ENCODE measurements around the gene MNX1. TPM values are rescaled to one million over a fixed set of nuclear protein-coding genes. Genes with fewer than 3 reads are reported as not detected.

MNX1 gene
- total RNA-seq, 1 experiment from 2014 or later, result 2.6 TPM

- H3K79me2 ChIP-seq (ENCODE audit: low read length), result no peaks in the 10 kb centered on the region
- TF ChIP-seq EZH2 (IDR thresholded peaks at IDR 0.05; ENCODE audit: low read length, unreplicated experiment), result no peak
- TF ChIP-seq EZH2phosphoT487 (IDR thresholded peaks at IDR 0.05; ENCODE audit: borderline replicate concordance, low read length), result no peak
- no peak for TF ChIP-seq CTCF (conservative IDR thresholded peaks at IDR 0.05; ENCODE audit: low read depth, low read length)
- no peak overlapping the region for H3K9ac ChIP-seq (ENCODE audit: low read length)
- H3K4me3 ChIP-seq (ENCODE audit: low read length), result peak overlapping the region; percentile 26; the same call in 1 of the 2 replicates
- H4K20me1 ChIP-seq (ENCODE audit: low read length), result no peaks in the 10 kb centered on the region
- ATAC-seq, result no peak
- no peaks in the 10 kb centered on the region for H3K9me2 ChIP-seq (replicated peaks; ENCODE audit: low read length)
- intact Hi-C loops (cut with micrococcal nuclease), result no loop called here
- no peaks in the 10 kb centered on the region for H3K36me3 ChIP-seq (ENCODE audit: low read depth, low read length)
- H3K27me3 ChIP-seq (ENCODE audit: low read length), result peaks cover 74% of the 10 kb centered on the region
- no peaks in the 10 kb centered on the region for H3K9me3 ChIP-seq (ENCODE audit: low read length)
- H3K4me1 ChIP-seq (ENCODE audit: insufficient read depth, low read length), result no peaks in the 10 kb centered on the region
- ChIA-PET CTCF (no interaction called here), POLR2A (ENCODE audit: unreplicated experiment) (no interaction called here)
- 0 out of 2 replicates have a peak overlapping the region, but pooled peaks have one; percentile 30 for H2AFZ ChIP-seq (ENCODE audit: low read length)
- no peak for DNase-seq
- BruUV-seq (replicated peaks), result no TSS peak
- H3K27ac ChIP-seq (ENCODE audit: low read length), result no peak overlapping the region
- no peaks in the 10 kb centered on the region for H3F3A ChIP-seq (ENCODE audit: low read length, unreplicated experiment)
- peak overlapping the region; percentile 48; the same call in 1 of the 2 replicates for H3K4me2 ChIP-seq (ENCODE audit: low read length)
Measured at GRCh38 chr7:157018997-157019608, 8.6 kb upstream of the MNX1 start.

- Histone ChIP-seq H3K9ac (ENCODE audit: low read length) (no peak overlapping the region), H3K4me2 (ENCODE audit: low read length) (no peak overlapping the region), H3K27ac (ENCODE audit: low read length) (no peak overlapping the region), H3K4me1 (ENCODE audit: insufficient read depth, low read length) (no peaks in the 10 kb centered on the region), H3K9me3 (ENCODE audit: low read length) (no peaks in the 10 kb centered on the region), H3K79me2 (ENCODE audit: low read length) (no peaks in the 10 kb centered on the region), H3K4me3 (ENCODE audit: low read length) (no peak overlapping the region), H2AFZ (ENCODE audit: low read length) (no peak overlapping the region), H3K27me3 (ENCODE audit: low read length) (peaks cover 67% of the 10 kb centered on the region), H4K20me1 (ENCODE audit: low read length) (no peaks in the 10 kb centered on the region), H3K36me3 (ENCODE audit: low read depth, low read length) (no peaks in the 10 kb centered on the region), H3F3A (ENCODE audit: low read length, unreplicated experiment) (no peaks in the 10 kb centered on the region), H3K9me2 (replicated peaks; ENCODE audit: low read length) (no peaks in the 10 kb centered on the region)
- no peak for TF ChIP-seq EZH2phosphoT487 (IDR thresholded peaks at IDR 0.05; ENCODE audit: borderline replicate concordance, low read length)
- TF ChIP-seq EZH2 (IDR thresholded peaks at IDR 0.05; ENCODE audit: low read length, unreplicated experiment), result peak; percentile 3
- TF ChIP-seq CTCF (conservative IDR thresholded peaks at IDR 0.05; ENCODE audit: low read depth, low read length), result no peak
- ATAC-seq, result no peak
- intact Hi-C loops (cut with micrococcal nuclease), result no loop called here
- ChIA-PET CTCF (no interaction called here), POLR2A (ENCODE audit: unreplicated experiment) (no interaction called here)
- BruUV-seq (replicated peaks), result no TSS peak
- DNase-seq, result no peak
Measured at GRCh38 chr7:157018328-157018996, 8.0 kb upstream of the MNX1 start.

Data from PC-3 (cell line).